ENCODE results near the gene ADK. TPM values are rescaled to one million over a fixed set of nuclear protein-coding genes. Genes with fewer than 3 reads are reported as not detected.
"Not testable (repeated sequence)": the region's sequence is repeated elsewhere in the genome, so short reads cannot be mapped to it uniquely, and the experiment has no call there.

ADK gene
- polyA plus RNA-seq, 1 experiment: 41.9 TPM

- DNase-seq (ENCODE audit: low read depth, low spot score): no peak
- POLR2A ChIA-PET: no interaction called here
- no peaks in the 10 kb centered on the region for H3K9me3 ChIP-seq (ENCODE audit: control insufficient read depth, insufficient read depth, low read length)
- no peak overlapping the region for H3K27ac ChIP-seq (ENCODE audit: low read depth, low read length)
- no peak for TF ChIP-seq CTCF (IDR thresholded peaks at IDR 0.05; ENCODE audit: low read depth, low read length)
- no peak overlapping the region for H3K4me3 ChIP-seq (ENCODE audit: low read depth, low read length)
- no peaks in the 10 kb centered on the region for H3K27me3 ChIP-seq (ENCODE audit: control insufficient read depth, insufficient read depth, low read length)
- CTCF ChIA-PET: no interaction called here
Observed at GRCh38 chr10:74491014-74491413, 340.0 kb downstream of the ADK start.

GRCh38 chr10:74496276-74496675 lies 345.3 kb downstream of the ADK start:
- H3K27me3 ChIP-seq (ENCODE audit: control insufficient read depth, insufficient read depth, low read length); H3K27ac ChIP-seq (ENCODE audit: low read depth, low read length); DNase-seq (ENCODE audit: low read depth, low spot score); H3K9me3 ChIP-seq (ENCODE audit: control insufficient read depth, insufficient read depth, low read length); CTCF ChIA-PET; POLR2A ChIA-PET; H3K4me3 ChIP-seq (ENCODE audit: low read depth, low read length): not testable (repeated sequence)

GRCh38 chr10:74498664-74499063 lies 347.6 kb downstream of the ADK start:
- H3K27me3 ChIP-seq (ENCODE audit: control insufficient read depth, insufficient read depth, low read length); H3K4me3 ChIP-seq (ENCODE audit: low read depth, low read length); DNase-seq (ENCODE audit: low read depth, low spot score); POLR2A ChIA-PET; H3K27ac ChIP-seq (ENCODE audit: low read depth, low read length); H3K9me3 ChIP-seq (ENCODE audit: control insufficient read depth, insufficient read depth, low read length); CTCF ChIA-PET: not testable (repeated sequence)

GRCh38 chr10:74500026-74500704 lies 349.1 kb downstream of the ADK start:
- CTCF ChIA-PET: no interaction called here
- POLR2A ChIA-PET: interaction anchor here (1.0 kb wide), 1 partner anchor 89 kb away, joined by 3 read pairs; no protein-coding TSS in a partner anchor
- no peak overlapping the region for H3K4me3 ChIP-seq (ENCODE audit: low read depth, low read length)

GRCh38 chr10:74500816-74501215 lies 349.8 kb downstream of the ADK start:
- POLR2A ChIA-PET: interaction anchor here (1.0 kb wide), 1 partner anchor 89 kb away, joined by 3 read pairs; no protein-coding TSS in a partner anchor
- no peak overlapping the region for H3K4me3 ChIP-seq (ENCODE audit: low read depth, low read length)
- no peak overlapping the region for H3K27ac ChIP-seq (ENCODE audit: low read depth, low read length)
- DNase-seq (ENCODE audit: low read depth, low spot score): peak; percentile 13
- H3K9me3 ChIP-seq (ENCODE audit: control insufficient read depth, insufficient read depth, low read length): no peaks in the 10 kb centered on the region
- TF ChIP-seq CTCF (IDR thresholded peaks at IDR 0.05; ENCODE audit: low read depth, low read length): no peak
- CTCF ChIA-PET: no interaction called here
- H3K27me3 ChIP-seq (ENCODE audit: control insufficient read depth, insufficient read depth, low read length): no peaks in the 10 kb centered on the region

More at GRCh38 chr10:74500026-74500704, 349.1 kb downstream of the ADK start:
- no peak for DNase-seq (ENCODE audit: low read depth, low spot score)
- no peak for TF ChIP-seq CTCF (IDR thresholded peaks at IDR 0.05; ENCODE audit: low read depth, low read length)
- H3K9me3 ChIP-seq (ENCODE audit: control insufficient read depth, insufficient read depth, low read length): no peaks in the 10 kb centered on the region
- no peaks in the 10 kb centered on the region for H3K27me3 ChIP-seq (ENCODE audit: control insufficient read depth, insufficient read depth, low read length)
- H3K27ac ChIP-seq (ENCODE audit: low read depth, low read length): no peak overlapping the region

GRCh38 chr10:74502963-74503608 lies 352.1 kb downstream of the ADK start:
- Histone ChIP-seq H3K27me3 (ENCODE audit: control insufficient read depth, insufficient read depth, low read length) (no peaks in the 10 kb centered on the region), H3K4me3 (ENCODE audit: low read depth, low read length) (no peak overlapping the region), H3K9me3 (ENCODE audit: control insufficient read depth, insufficient read depth, low read length) (no peaks in the 10 kb centered on the region), H3K27ac (ENCODE audit: low read depth, low read length) (no peak overlapping the region)
- CTCF ChIA-PET: no interaction called here
- no peak for TF ChIP-seq CTCF (IDR thresholded peaks at IDR 0.05; ENCODE audit: low read depth, low read length)
- peak; percentile 34 for DNase-seq (ENCODE audit: low read depth, low spot score)
- POLR2A ChIA-PET: interaction anchor here (0.5 to 1.6 kb wide), 3 partner anchors 39 to 323 kb away, joined by 3 to 7 read pairs (median 3); partner anchors contain the start of gene KAT6B

All from AG04450 (cell line).